ENCODE results near the gene ARHGAP24.

GRCh38 chr4:85611661-85612060 is 136.7 kb downstream of the ARHGAP24 start:
- TF ChIP-seq SIN3A (IDR thresholded peaks at IDR 0.05; ENCODE audit: borderline replicate concordance, insufficient read depth, low read length), result no peak
- no peak for TF ChIP-seq REST (IDR thresholded peaks at IDR 0.05; ENCODE audit: insufficient read depth in 1 of 2, low read depth in 2 of 2, low read length in 2 of 2)
